HepG2 (cell line): Measurements from ENCODE around the gene ATP2B3. TPM values are rescaled to one million over a fixed set of nuclear protein-coding genes. Genes with fewer than 3 reads are reported as not detected.

ENCODE experiments used
- ATF7 ChIP-seq, 2 experiments: fragments of 450-650 bp in 1 of 2; sonication (generic) in 1 of 2; formaldehyde crosslinking in 1 of 2; IDR thresholded peaks; 2 replicates each; pipeline versions ENCODE4 v1.4.0 to v1.6.1; 2016 to 2020; ENCODE audit warnings: antibody characterized with exemption in 1 of 2, mild to moderate bottlenecking in 1 of 2, missing genetic modification reagents in 1 of 2
- BRCA1 ChIP-seq: sonication (generic); formaldehyde crosslinking; IDR thresholded peaks from 2 replicates; pipeline ENCODE4 v1.4.0; 2020; ENCODE audit warnings: missing genetic modification reagents
- DNMT1 ChIP-seq: sonication (generic); formaldehyde crosslinking; IDR thresholded peaks from 2 replicates; pipeline ENCODE4 v1.5.1; 2020; ENCODE audit warnings: mild to moderate bottlenecking, missing genetic modification reagents
- ELF3 ChIP-seq: IDR thresholded peaks from 2 replicates; pipeline ENCODE4 v1.6.1; 2016; ENCODE audit warnings: missing genetic modification reagents, missing compliant biosample characterization
- GABPA ChIP-seq, 2 experiments: IDR thresholded peaks; 2 replicates each; pipeline ENCODE4 v1.6.1; 2011 to 2016; ENCODE audit warnings: low read depth in 2 of 2, low read length in 1 of 2, missing biosample characterization in 1 of 2, missing genetic modification characterization in 1 of 2
- GLI4 ChIP-seq: sonication (generic); formaldehyde crosslinking; IDR thresholded peaks from 2 replicates; pipeline ENCODE4 v1.5.1; 2020; ENCODE audit warnings: missing genetic modification reagents, mild to moderate bottlenecking, moderate library complexity, borderline replicate concordance
- HNRNPUL1 ChIP-seq: fragments of 200-400 bp; formaldehyde crosslinking; IDR thresholded peaks from 2 replicates; pipeline ENCODE4 v1.6.1; 2017; ENCODE audit warnings: low read depth, mild to moderate bottlenecking, low read length, moderate library complexity
- MATR3 ChIP-seq: sonication (generic); formaldehyde crosslinking; IDR thresholded peaks from 2 replicates; pipeline ENCODE4 v1.4.0; 2020; ENCODE audit warnings: missing genetic modification reagents
- NBN ChIP-seq: fragments of 450-650 bp; conservative IDR thresholded peaks from 2 replicates; pipeline ENCODE4 v1.6.1; 2017
- NCOA1 ChIP-seq: sonication (generic); formaldehyde crosslinking; IDR thresholded peaks from 2 replicates; pipeline ENCODE4 v1.9.0; 2021; ENCODE audit warnings: missing genetic modification reagents
- SOX5 ChIP-seq: IDR thresholded peaks from 2 replicates; pipeline ENCODE4 v1.6.1; 2016; ENCODE audit warnings: borderline replicate concordance
- U2AF2 ChIP-seq: fragments of 200-400 bp; formaldehyde crosslinking; IDR thresholded peaks from 2 replicates; pipeline ENCODE4 v1.6.1; 2017; ENCODE audit warnings: low read depth, mild to moderate bottlenecking, low read length
- ZNF24 ChIP-seq: fragments of 450-650 bp; IDR thresholded peaks from 2 replicates; pipeline ENCODE4 v1.6.1; 2017; ENCODE audit warnings: antibody characterized with exemption, mild to moderate bottlenecking
- ZNF326 ChIP-seq: sonication (generic); formaldehyde crosslinking; IDR thresholded peaks from 2 replicates; pipeline ENCODE4 v1.4.0; 2020; ENCODE audit warnings: missing genetic modification reagents, borderline replicate concordance
- ZNF451 ChIP-seq: sonication (generic); formaldehyde crosslinking; IDR thresholded peaks from 2 replicates; pipeline ENCODE4 v1.5.0; 2020; ENCODE audit warnings: mild to moderate bottlenecking, missing genetic modification reagents
- ZNF564 ChIP-seq: sonication (generic); formaldehyde crosslinking; IDR thresholded peaks from 2 replicates; pipeline ENCODE4 v1.8.1; 2023; ENCODE audit warnings: mild to moderate bottlenecking, missing genetic modification reagents
- ZNF672 ChIP-seq: sonication (generic); formaldehyde crosslinking; IDR thresholded peaks from 2 replicates; pipeline ENCODE4 v1.8.1; 2022; ENCODE audit warnings: missing genetic modification reagents
- ZNF746 ChIP-seq: sonication (generic); formaldehyde crosslinking; IDR thresholded peaks from 2 replicates; pipeline ENCODE4 v1.8.0; 2022; ENCODE audit warnings: mild to moderate bottlenecking, missing genetic modification reagents
- polyA plus RNA-seq, 8 experiments: library from polyadenylated mRNA; depleted of rRNA in 3 of 8; stranded (reverse) in 7 of 8; unstranded in 1 of 8; fragments of >200 nt; fragmentation: Illumina TruSeq in 4 of 8; extraction: Trizol in 4 of 8; gene quantifications; 2 replicates each; pipeline versions ENCODE4 v1.2.1 to v1.2.3, GENCODE V29; 2011 to 2016; ENCODE audit warnings: low read depth in 4 of 8, missing spikeins in 1 of 8, mixed read lengths in 1 of 8; ENCODE audit not compliant: insufficient read depth in 1 of 8
- total RNA-seq, 5 experiments: library from RNA; depleted of rRNA; stranded (reverse); fragments of >200 nt; fragmentation: Illumina TruSeq; extraction: Trizol; gene quantifications; 2 replicates each; pipeline ENCODE4 v1.2.3, GENCODE V29; 2016; ENCODE audit warnings: low read depth in 1 of 5
- TF ChIP-seq, protein P1 (sequence below): IDR thresholded peaks from 2 replicates; pipeline ENCODE4 v1.6.1; 2012; ENCODE audit warnings: low read depth, low read length, improper control_type of control experiment
- TF ChIP-seq, protein P2 (sequence below): sonication (generic); formaldehyde crosslinking; IDR thresholded peaks from 2 replicates; pipeline ENCODE4 v1.4.0; 2020; ENCODE audit warnings: missing genetic modification reagents
- TF ChIP-seq, protein P3 (sequence below): sonication (generic); formaldehyde crosslinking; IDR thresholded peaks from 2 replicates; pipeline ENCODE4 v1.5.1; 2020; ENCODE audit warnings: mild to moderate bottlenecking, missing genetic modification reagents, moderate library complexity
- TF ChIP-seq, protein P4 (sequence below): fragments of 450-650 bp; IDR thresholded peaks from 2 replicates; pipeline ENCODE4 v1.6.1; 2016
- TF ChIP-seq, protein P5 (sequence below): sonication (generic); formaldehyde crosslinking; IDR thresholded peaks from 2 replicates; pipeline ENCODE4 v1.8.1; 2023; ENCODE audit warnings: mild to moderate bottlenecking, missing genetic modification reagents

The ATP2B3 gene
- total and polyA plus RNA-seq, 2 of the 13 experiments (the other 11 are each of a cell fraction or from before 2014, with no cell fraction given) = not detected

DNA sequence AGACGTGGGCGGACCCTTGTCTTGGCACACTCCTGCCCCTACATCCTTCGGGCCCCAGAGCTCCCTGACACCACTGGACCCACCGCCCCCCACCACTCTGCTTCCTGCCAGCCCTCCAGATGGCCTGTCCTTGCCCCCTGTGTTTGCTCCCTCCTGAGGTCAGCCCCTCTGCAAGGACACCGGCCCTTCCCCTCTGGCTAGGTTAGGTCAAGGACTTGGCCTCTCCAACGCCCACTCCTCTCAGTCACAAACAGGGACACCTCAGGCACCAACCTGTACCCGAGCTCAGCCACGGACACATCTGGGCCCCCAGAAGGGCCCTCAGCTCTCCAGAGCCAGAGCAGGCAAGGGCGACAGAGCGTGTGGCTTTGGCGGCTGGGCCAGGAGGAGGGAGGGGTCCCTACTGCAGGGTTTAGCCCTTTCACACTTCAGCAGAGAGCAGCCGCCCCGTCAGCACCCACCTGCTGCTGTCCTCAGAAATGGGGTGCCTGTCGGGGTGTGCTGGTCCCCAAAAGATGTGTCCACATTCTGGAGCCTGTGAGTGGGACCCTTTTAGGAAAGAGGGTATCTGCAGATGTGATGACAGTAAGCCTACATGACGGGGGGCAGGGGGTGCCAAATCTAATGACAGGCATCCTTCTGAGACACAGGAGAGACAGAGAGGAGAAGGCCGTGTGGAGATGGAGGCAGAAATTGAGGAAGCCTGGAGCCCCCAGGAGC lies 106.0 kb downstream of the ATP2B3 start (continued):
- TF ChIP-seq, protein P1, sequence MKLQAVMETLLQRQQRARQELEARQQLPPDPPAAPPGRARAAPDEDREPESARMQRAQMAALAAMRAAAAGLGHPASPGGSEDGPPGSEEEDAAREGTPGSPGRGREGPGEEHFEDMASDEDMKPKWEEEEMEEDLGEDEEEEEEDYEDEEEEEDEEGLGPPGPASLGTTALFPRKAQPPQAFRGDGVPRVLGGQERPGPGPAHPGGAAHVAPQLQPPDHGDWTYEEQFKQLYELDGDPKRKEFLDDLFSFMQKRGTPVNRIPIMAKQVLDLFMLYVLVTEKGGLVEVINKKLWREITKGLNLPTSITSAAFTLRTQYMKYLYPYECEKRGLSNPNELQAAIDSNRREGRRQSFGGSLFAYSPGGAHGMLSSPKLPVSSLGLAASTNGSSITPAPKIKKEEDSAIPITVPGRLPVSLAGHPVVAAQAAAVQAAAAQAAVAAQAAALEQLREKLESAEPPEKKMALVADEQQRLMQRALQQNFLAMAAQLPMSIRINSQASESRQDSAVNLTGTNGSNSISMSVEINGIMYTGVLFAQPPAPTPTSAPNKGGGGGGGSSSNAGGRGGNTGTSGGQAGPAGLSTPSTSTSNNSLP = no peak
- TF ChIP-seq, protein P2, sequence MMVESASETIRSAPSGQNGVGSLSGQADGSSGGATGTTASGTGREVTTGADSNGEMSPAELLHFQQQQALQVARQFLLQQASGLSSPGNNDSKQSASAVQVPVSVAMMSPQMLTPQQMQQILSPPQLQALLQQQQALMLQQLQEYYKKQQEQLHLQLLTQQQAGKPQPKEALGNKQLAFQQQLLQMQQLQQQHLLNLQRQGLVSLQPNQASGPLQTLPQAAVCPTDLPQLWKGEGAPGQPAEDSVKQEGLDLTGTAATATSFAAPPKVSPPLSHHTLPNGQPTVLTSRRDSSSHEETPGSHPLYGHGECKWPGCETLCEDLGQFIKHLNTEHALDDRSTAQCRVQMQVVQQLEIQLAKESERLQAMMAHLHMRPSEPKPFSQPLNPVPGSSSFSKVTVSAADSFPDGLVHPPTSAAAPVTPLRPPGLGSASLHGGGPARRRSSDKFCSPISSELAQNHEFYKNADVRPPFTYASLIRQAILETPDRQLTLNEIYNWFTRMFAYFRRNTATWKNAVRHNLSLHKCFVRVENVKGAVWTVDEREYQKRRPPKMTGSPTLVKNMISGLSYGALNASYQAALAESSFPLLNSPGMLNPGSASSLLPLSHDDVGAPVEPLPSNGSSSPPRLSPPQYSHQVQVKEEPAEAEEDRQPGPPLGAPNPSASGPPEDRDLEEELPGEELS = peak; percentile 76
- no peak for TF ChIP-seq ATF7 (IDR thresholded peaks at IDR 0.05)
- no peak for TF ChIP-seq ATF7 (CRISPR knock-in tag; IDR thresholded peaks at IDR 0.05)
- TF ChIP-seq BRCA1 (CRISPR knock-in tag) = no peak
- TF ChIP-seq, protein P3, sequence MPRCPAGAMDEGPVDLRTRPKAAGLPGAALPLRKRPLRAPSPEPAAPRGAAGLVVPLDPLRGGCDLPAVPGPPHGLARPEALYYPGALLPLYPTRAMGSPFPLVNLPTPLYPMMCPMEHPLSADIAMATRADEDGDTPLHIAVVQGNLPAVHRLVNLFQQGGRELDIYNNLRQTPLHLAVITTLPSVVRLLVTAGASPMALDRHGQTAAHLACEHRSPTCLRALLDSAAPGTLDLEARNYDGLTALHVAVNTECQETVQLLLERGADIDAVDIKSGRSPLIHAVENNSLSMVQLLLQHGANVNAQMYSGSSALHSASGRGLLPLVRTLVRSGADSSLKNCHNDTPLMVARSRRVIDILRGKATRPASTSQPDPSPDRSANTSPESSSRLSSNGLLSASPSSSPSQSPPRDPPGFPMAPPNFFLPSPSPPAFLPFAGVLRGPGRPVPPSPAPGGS (CRISPR knock-in tag) = no peak
- TF ChIP-seq MATR3 (CRISPR knock-in tag) = no peak
- TF ChIP-seq, protein P4, sequence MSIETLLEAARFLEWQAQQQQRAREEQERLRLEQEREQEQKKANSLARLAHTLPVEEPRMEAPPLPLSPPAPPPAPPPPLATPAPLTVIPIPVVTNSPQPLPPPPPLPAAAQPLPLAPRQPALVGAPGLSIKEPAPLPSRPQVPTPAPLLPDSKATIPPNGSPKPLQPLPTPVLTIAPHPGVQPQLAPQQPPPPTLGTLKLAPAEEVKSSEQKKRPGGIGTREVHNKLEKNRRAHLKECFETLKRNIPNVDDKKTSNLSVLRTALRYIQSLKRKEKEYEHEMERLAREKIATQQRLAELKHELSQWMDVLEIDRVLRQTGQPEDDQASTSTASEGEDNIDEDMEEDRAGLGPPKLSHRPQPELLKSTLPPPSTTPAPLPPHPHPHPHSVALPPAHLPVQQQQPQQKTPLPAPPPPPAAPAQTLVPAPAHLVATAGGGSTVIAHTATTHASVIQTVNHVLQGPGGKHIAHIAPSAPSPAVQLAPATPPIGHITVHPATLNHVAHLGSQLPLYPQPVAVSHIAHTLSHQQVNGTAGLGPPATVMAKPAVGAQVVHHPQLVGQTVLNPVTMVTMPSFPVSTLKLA = no peak
- no peak for TF ChIP-seq ELF3 (CRISPR knock-in tag)
- no peak for TF ChIP-seq ZNF24
- TF ChIP-seq U2AF2 = no peak
- TF ChIP-seq ZNF326 (CRISPR knock-in tag) = no peak
- TF ChIP-seq NCOA1 = peak; percentile 85; the same call in 1 of the 2 replicates
- peak; percentile 47; the same call in 1 of the 2 replicates for TF ChIP-seq ZNF451 (CRISPR knock-in tag)
- TF ChIP-seq ZNF672 (CRISPR knock-in tag) = no peak
- TF ChIP-seq ZNF746 (CRISPR knock-in tag) = peak; percentile 95
- TF ChIP-seq GABPA (IDR thresholded peaks at IDR 0.05; ENCODE audit: low read depth, low read length) = no peak
- no peak for TF ChIP-seq GABPA (CRISPR knock-in tag; IDR thresholded peaks at IDR 0.05; ENCODE audit: low read depth)
- TF ChIP-seq DNMT1 (CRISPR knock-in tag) = no peak
- TF ChIP-seq, protein P5, sequence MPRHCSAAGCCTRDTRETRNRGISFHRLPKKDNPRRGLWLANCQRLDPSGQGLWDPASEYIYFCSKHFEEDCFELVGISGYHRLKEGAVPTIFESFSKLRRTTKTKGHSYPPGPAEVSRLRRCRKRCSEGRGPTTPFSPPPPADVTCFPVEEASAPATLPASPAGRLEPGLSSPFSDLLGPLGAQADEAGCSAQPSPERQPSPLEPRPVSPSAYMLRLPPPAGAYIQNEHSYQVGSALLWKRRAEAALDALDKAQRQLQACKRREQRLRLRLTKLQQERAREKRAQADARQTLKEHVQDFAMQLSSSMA (CRISPR knock-in tag) = no peak
- no peak for TF ChIP-seq GLI4 (CRISPR knock-in tag)
- TF ChIP-seq HNRNPUL1 = no peak
- 0 out of 2 replicates have a peak, but pooled peaks have one; percentile 10 for TF ChIP-seq SOX5 (CRISPR knock-in tag)
- TF ChIP-seq ZNF564 (CRISPR knock-in tag) = no peak
- no peak for TF ChIP-seq NBN
